Caco-2 (cell line): ENCODE measurements around the gene ERBB3. TPM values are rescaled to one million over a fixed set of nuclear protein-coding genes. Genes with fewer than 3 reads are reported as not detected.

Experiments used
- BruUV-seq: library from RNA; stranded (reverse); fragments of 400-500 nt; replicated peaks from 2 replicates; lab custom pipeline; 2021; lab: Mats Ljungman, UMichigan
- CTCF ChIA-PET: fragments of 300-600 bp; sonication (Branson Sonifier 250); formaldehyde crosslinking; loops from one replicate; lab custom pipeline; 2022; ENCODE audit warnings: antibody characterized with exemption; lab: Charles Lee
- POLR2A ChIA-PET: fragments of 300-600 bp; sonication (Branson Sonifier 250); formaldehyde crosslinking; loops from one replicate; lab custom pipeline; 2022; ENCODE audit warnings: antibody characterized with exemption; lab: Charles Lee
- DNase-seq, 2 experiments: peaks; one replicate each; pipeline versions ENCODE4 v3.0.0 to v3.0.0-alpha.2; 2020 to 2022
- H3K27me3 ChIP-seq: replicated peaks from 2 replicates; pipeline ENCODE4 v1.6.0; 2011; ENCODE audit warnings: low read length; ENCODE audit not compliant: control insufficient read depth, insufficient read depth
- H3K36me3 ChIP-seq: 2 replicates; pipeline ENCODE4 v1.5.1; 2011; ENCODE audit warnings: low read length; ENCODE audit not compliant: control insufficient read depth, insufficient read depth
- H3K4me1 ChIP-seq: fragments of 250-450 bp; sonication (Bioruptor Pico); 2 replicates; pipeline ENCODE4 v1.5.1; 2020; ENCODE audit warnings: mild to moderate bottlenecking
- H3K4me3 ChIP-seq: 2 replicates; pipeline ENCODE4 v1.5.1; 2011; ENCODE audit warnings: low read depth, mild to moderate bottlenecking, control low read depth, low read length
- H3K9me3 ChIP-seq: fragments of 250-450 bp; sonication (Bioruptor Pico); 2 replicates; pipeline ENCODE4 v1.5.1; 2020; ENCODE audit warnings: mild to moderate bottlenecking, moderate library complexity
- H3K27ac Mint-ChIP-seq: one replicate; pipeline ENCODE4 v1.8.0; 2022; ENCODE audit warnings: mixed read lengths; ENCODE audit not compliant: unreplicated experiment
- H3K27me3 Mint-ChIP-seq: one replicate; pipeline ENCODE4 v1.8.0; 2022; ENCODE audit warnings: mixed read lengths; ENCODE audit not compliant: insufficient read depth, unreplicated experiment
- H3K36me3 Mint-ChIP-seq: one replicate; pipeline ENCODE4 v1.8.0; 2022; ENCODE audit warnings: mild to moderate bottlenecking, mixed read lengths; ENCODE audit not compliant: insufficient read depth, unreplicated experiment
- H3K4me1 Mint-ChIP-seq: one replicate; pipeline ENCODE4 v1.8.0; 2022; ENCODE audit warnings: low read depth, mixed read lengths; ENCODE audit not compliant: unreplicated experiment
- H3K4me3 Mint-ChIP-seq: one replicate; pipeline ENCODE4 v1.8.0; 2022; ENCODE audit warnings: mild to moderate bottlenecking, moderate library complexity, mixed read lengths; ENCODE audit not compliant: unreplicated experiment
- H3K9me3 Mint-ChIP-seq: one replicate; pipeline ENCODE4 v1.8.0; 2022; ENCODE audit warnings: mixed read lengths; ENCODE audit not compliant: unreplicated experiment
- intact Hi-C: fragments of 100-400 bp; cut with micrococcal nuclease; formaldehyde crosslinking; loops from one replicate; pipeline ENCODE4 v1.10.0; 2022; ENCODE audit not compliant: unreplicated experiment
- total RNA-seq: library from RNA; stranded (reverse); gene quantifications from 2 replicates; pipeline ENCODE4 v1.2.3, GENCODE V29; 2022
- TF ChIP-seq, protein P1 (sequence below), 2 experiments: fragments of 200-600 bp in 1 of 2; IDR thresholded peaks; 1 replicate in 1 of 2; 2 replicates in 1 of 2; pipeline versions ENCODE4 v1.5.1 to v1.8.0; 2011 to 2022; ENCODE audit warnings: antibody characterized with exemption in 1 of 2, control low read depth in 1 of 2, inconsistent platforms in 1 of 2, low read depth in 1 of 2, low read length in 1 of 2, mild to moderate bottlenecking in 1 of 2, moderate library complexity in 1 of 2; ENCODE audit not compliant: insufficient read depth in 1 of 2, severe bottlenecking in 1 of 2, unreplicated experiment in 1 of 2

Gene ERBB3
- total RNA-seq, 1 experiment from 2014 or later = 109 TPM

DNA sequence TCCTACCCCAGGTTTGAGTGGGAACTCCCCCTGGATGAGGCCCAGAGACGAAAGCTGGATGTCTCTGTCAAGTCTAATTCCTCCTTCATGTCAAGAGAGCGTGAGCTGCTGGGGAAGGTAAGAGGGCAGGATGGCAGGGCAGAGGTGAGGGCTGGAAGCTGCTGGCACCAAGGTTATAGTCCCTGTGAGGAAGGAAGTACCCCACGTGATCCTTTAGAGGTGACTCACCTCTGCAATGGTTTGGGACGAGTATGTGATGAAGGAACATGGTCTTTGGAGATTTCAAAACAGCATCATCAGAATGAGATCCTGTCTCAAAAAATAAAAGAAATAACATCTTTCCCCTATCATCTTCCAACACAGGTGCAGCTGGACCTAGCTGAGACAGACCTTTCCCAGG is 63.3 kb downstream of the ERBB3 start:
- Mint-ChIP-seq H3K27ac (no peak overlapping the region), H3K4me1 (no peaks in the 10 kb centered on the region)

DNA sequence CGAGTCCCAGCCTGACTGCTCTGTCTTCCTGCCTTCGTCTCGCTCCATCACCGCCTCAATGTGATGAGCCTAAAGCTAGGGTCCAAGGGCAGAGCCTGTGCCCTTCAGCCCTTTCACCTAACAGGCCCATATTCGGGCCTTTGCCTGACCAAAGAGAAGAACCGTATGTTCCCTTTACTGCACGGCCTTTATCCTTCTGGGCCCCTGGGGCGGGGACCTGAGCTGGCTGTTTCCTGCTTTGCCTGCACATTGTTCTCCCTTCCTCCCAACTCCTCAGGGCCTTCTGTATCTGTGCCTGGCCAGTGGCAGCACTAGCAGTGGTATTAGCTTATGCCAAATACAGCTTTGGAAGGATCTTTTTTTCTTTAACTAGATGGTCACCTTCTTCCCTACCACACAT is 63.9 kb downstream of the ERBB3 start:
- no peaks in the 10 kb centered on the region for H3K4me1 Mint-ChIP-seq
- Histone ChIP-seq H3K4me3 (no peak overlapping the region), H3K36me3 (peaks cover 1% of the 10 kb centered on the region; the same call in 1 of the 2 replicates), H3K9me3 (no peaks in the 10 kb centered on the region; the same call in 1 of the 2 replicates), H3K27me3 (no peaks in the 10 kb centered on the region), H3K4me1 (no peaks in the 10 kb centered on the region; the same call in 1 of the 2 replicates)
- ChIA-PET CTCF (no interaction called here), POLR2A (interaction anchor here (1.0 kb wide), 1 partner anchor 16 kb away, joined by 3 read pairs; no protein-coding TSS in a partner anchor)
- H3K9me3 Mint-ChIP-seq = no peaks in the 10 kb centered on the region
- BruUV-seq = no TSS peak
- H3K27ac Mint-ChIP-seq = no peak overlapping the region
- H3K4me3 Mint-ChIP-seq = no peak overlapping the region
- intact Hi-C loops = no loop called here
- no peaks in the 10 kb centered on the region for H3K27me3 Mint-ChIP-seq
- peaks cover 47% of the 10 kb centered on the region for H3K36me3 Mint-ChIP-seq
- DNase-seq = no peak
- TF ChIP-seq, protein P1, sequence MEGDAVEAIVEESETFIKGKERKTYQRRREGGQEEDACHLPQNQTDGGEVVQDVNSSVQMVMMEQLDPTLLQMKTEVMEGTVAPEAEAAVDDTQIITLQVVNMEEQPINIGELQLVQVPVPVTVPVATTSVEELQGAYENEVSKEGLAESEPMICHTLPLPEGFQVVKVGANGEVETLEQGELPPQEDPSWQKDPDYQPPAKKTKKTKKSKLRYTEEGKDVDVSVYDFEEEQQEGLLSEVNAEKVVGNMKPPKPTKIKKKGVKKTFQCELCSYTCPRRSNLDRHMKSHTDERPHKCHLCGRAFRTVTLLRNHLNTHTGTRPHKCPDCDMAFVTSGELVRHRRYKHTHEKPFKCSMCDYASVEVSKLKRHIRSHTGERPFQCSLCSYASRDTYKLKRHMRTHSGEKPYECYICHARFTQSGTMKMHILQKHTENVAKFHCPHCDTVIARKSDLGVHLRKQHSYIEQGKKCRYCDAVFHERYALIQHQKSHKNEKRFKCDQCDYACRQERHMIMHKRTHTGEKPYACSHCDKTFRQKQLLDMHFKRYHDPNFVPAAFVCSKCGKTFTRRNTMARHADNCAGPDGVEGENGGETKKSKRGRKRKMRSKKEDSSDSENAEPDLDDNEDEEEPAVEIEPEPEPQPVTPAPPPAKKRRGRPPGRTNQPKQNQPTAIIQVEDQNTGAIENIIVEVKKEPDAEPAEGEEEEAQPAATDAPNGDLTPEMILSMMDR (IDR thresholded peaks at IDR 0.05; ENCODE audit: insufficient read depth in 1 of 2, low read depth in 1 of 2, low read length in 1 of 2, severe bottlenecking in 1 of 2, unreplicated experiment in 1 of 2) = no peak

More for the DNA sequence above, 63.3 kb downstream of the ERBB3 start:
- Histone ChIP-seq H3K4me1 (no peaks in the 10 kb centered on the region; the same call in 1 of the 2 replicates), H3K9me3 (no peaks in the 10 kb centered on the region; the same call in 1 of the 2 replicates), H3K27me3 (no peaks in the 10 kb centered on the region), H3K36me3 (no peaks in the 10 kb centered on the region), H3K4me3 (no peak overlapping the region)
- Mint-ChIP-seq H3K4me3 (no peak overlapping the region), H3K36me3 (peaks cover 54% of the 10 kb centered on the region), H3K27me3 (no peaks in the 10 kb centered on the region), H3K9me3 (no peaks in the 10 kb centered on the region)
- TF ChIP-seq, protein P1 (IDR thresholded peaks at IDR 0.05; ENCODE audit: insufficient read depth in 1 of 2, low read depth in 1 of 2, low read length in 1 of 2, severe bottlenecking in 1 of 2, unreplicated experiment in 1 of 2) = no peak
- BruUV-seq = no TSS peak
- POLR2A ChIA-PET = interaction anchor here (0.5 kb wide), 1 partner anchor 76 kb away, joined by 8 read pairs; no protein-coding TSS in a partner anchor
- CTCF ChIA-PET = no interaction called here
- intact Hi-C loops = no loop called here
- DNase-seq = no peak

DNA sequence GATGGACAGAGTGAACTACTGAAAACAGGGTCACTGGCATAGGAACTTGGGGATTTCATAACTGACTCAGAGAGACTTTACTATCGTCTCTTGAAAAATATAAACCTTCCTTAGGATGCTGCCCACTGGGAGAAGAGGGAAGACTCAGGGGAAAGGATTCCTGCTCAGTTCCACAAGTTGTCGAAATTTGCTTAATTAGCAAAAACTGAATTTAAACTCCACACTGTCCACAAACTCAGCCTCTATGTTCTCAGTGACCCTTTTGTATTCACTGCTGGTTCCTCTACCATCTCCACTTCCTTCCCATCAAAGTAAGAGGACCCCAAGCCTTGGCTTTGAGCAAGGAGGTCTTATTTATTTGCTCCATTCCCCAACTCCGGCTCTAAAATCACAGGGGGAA is 65.3 kb downstream of the ERBB3 start:
- TF ChIP-seq, protein P1 (IDR thresholded peaks at IDR 0.05; ENCODE audit: insufficient read depth in 1 of 2, low read depth in 1 of 2, low read length in 1 of 2, severe bottlenecking in 1 of 2, unreplicated experiment in 1 of 2) = no peak
- ChIA-PET POLR2A (no interaction called here), CTCF (interaction anchor here (1.1 kb wide), 1 partner anchor 27 kb away, joined by 3 read pairs; the partner anchor contains the start of gene ZC3H10)
- Histone ChIP-seq H3K9me3 (no peaks in the 10 kb centered on the region; the same call in 1 of the 2 replicates), H3K27me3 (no peaks in the 10 kb centered on the region), H3K4me3 (no peak overlapping the region), H3K36me3 (peaks cover 1% of the 10 kb centered on the region; the same call in 1 of the 2 replicates), H3K4me1 (no peaks in the 10 kb centered on the region; the same call in 1 of the 2 replicates)
- no peaks in the 10 kb centered on the region for H3K4me1 Mint-ChIP-seq
- H3K27ac Mint-ChIP-seq = no peak overlapping the region
- DNase-seq = no peak
- H3K36me3 Mint-ChIP-seq = peaks cover 34% of the 10 kb centered on the region
- intact Hi-C loops = no loop called here
- H3K9me3 Mint-ChIP-seq = no peaks in the 10 kb centered on the region
- H3K4me3 Mint-ChIP-seq = no peak overlapping the region
- BruUV-seq = no TSS peak
- H3K27me3 Mint-ChIP-seq = no peaks in the 10 kb centered on the region
